Activated CD4-positive, alpha-beta T cell treated with anti-CD3 and anti-CD28 coated beads, Interleukin-2, Interleukin-4, amounts not matched to agents 100 ng/mL and 50 ng/mL, durations not matched to agents 16 hours and 8 hours (primary cell): ENCODE data around the gene SH3TC2.
A peak's percentile ranks its signal among the peaks of the same experiment; 100 is the strongest.
"Not testable (repeated sequence)": the region's sequence is repeated elsewhere in the genome, so short reads cannot be mapped to it uniquely, and the experiment has no call there.

Experiments used
- DNase-seq: peaks from one replicate; pipeline ENCODE4 v3.0.0-alpha.2; 2020; ENCODE audit warnings: low spot score

Gene SH3TC2

DNA sequence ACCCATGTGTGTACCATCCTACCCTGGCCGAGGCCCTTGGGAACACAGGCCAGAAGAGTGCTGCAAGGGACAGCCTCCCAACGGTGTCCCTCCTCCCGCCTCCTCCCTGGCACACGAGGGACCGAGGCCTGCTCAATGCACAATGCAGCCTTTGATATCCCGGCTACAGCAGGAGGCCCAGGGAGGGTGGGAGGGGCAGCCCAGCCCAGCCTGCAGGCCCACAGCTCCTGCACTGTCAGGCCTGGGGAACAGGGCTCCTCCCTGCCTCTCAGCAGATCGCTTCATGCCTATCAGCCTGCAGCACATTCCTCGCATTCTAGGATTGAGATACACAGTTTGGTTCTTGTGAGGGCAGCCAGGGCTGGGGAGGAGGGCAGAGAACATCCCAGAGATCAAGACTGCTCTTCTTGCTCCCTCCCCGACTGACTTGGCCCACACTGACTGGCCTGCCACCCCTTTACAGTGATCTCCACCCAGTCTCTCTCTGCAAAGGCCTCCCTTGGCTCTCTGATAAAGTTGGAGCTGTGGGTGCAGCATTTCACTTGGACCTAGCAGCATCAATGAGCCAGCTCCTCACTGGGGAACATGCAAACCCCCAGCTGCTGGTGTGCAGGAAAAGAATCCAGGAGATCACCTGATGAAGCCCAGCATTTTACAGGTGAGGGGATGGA, at the start of gene SH3TC2:
TSS of gene SH3TC2 (minus strand) at position 46 of the 671 bp plus-strand sequence. CDS start at position 6, 40 bp downstream.
- no peak for DNase-seq

DNA sequence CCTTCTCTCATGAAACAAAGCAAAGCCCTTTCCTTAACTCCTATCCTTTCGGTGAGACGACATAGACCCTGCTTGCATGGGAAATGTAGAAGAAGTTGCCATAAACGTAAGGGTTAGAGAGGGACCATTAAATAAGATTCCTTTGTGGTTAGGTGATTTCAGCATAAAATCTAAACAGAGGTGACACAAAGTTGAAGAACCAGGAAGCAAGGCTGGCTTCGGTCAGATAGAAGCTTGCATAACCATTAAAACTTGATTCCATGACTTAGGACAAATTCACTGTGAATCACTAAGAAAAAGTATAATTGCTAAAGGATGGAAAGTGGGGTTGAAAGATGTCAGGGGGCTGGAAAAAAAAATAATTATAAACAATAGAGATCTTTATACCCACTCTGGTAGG, 47.5 kb upstream of the SH3TC2 start:
- no peak for DNase-seq

DNA sequence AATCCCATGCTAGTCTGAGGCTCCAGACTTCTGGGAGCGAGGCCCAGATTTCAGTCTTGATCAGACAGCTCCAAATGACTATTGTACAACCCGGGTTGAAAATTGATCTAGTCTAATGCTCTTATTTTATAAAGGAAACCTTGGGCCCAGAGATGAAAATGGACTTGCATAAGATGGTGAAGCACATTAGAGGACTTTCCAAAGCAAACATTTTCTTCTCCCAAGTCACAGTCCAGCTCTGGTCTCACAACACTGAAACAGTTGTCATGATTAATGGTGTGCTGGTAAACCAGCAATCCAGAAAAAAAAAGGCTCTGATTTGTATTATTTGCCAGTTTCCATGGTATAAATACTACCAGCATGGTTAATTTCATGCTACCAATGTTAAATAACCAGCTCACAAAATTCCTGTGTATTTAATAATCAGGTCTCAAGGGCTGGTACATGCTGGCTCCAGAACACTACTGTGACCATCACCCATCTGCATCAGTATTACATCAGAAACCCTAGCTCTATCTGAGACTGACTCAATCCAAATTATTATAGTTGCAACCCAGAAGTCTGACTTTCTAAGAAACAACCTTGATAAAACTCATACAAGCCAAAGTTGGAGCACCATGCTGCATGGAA, 45.9 kb upstream of the SH3TC2 start:
- DNase-seq = no peak

GRCh38 chr5:149100331-149100730, 37.5 kb upstream of the SH3TC2 start:
- DNase-seq = no peak

DNA sequence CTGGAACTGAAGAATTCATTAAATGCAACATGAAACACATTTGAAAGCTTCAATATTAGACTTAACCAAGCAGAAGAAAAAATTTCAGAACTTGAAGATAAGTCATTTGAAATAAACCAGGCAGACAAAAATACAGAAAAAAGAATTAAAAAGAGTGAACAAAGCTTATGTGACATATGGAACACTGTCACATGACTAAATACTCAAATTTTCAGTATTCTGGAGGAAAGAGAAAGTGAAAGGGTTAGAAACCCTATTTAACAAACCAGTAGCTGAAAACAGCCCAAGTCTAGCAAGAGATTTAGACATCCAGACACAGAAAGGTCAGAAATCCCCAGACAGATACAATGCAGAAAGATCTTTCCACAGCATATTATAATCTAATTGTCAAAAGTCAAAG, 37.1 kb upstream of the SH3TC2 start:
- DNase-seq = no peak

DNA sequence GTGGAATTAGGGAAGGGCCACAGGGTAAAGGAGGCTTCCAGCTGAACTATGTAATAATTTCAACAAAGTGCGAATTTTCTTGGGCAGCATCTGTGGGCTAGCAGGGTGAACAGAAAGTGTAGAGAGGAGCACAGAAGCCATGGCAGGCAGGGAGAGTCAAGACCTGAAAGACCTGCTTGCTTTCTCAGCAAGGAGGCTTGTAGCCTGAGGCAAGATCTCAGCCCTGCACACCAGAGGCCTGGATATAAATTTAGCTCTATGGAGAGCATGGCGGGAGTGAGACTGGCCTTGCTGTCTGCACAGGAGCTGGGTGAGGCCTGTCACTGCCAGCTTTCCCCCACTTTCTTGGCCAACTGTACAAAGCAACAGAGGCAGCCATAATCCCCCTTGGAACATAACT, 32.1 kb upstream of the SH3TC2 start:
- DNase-seq = no peak

DNA sequence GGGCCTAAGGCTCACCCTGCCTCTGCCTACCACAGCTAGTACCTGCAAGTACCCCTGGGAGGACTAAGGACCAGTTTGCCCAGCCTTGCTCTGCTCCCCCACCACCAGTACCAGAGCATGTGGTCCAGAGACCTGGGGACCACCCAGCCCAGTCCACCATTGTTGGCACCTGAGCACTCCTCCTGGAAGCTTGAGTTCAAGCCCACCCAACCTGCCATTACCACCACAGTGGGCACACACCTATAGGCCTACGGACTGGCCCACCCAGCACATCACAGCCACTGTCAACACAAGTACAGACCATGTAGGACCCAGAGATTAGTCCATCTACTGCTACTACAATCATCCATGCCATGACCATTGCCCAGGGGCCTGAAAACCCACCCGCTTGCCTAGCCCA, 30.8 kb upstream of the SH3TC2 start:
- no peak for DNase-seq

DNA sequence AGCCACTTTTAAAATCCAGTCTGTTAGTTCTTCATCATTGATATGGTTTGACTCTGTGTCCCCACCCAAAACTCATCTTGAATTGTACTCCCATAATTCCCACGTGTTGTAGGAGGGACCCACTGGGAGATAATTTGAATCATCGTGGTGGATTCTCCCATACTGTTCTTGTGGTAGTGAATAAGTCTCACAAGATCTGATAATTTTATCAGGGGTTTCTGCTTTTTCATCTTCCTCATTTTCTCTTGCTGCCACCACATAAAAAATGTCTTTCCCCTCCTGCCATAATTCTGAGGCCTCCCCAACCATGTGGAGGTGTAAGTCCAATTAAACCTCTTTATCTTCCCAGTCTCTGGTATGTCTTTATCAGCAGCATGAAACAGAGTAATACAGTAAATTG, 26.9 kb upstream of the SH3TC2 start:
- no peak for DNase-seq

GRCh38 chr5:149088686-149089085, 25.8 kb upstream of the SH3TC2 start:
- no peak for DNase-seq

DNA sequence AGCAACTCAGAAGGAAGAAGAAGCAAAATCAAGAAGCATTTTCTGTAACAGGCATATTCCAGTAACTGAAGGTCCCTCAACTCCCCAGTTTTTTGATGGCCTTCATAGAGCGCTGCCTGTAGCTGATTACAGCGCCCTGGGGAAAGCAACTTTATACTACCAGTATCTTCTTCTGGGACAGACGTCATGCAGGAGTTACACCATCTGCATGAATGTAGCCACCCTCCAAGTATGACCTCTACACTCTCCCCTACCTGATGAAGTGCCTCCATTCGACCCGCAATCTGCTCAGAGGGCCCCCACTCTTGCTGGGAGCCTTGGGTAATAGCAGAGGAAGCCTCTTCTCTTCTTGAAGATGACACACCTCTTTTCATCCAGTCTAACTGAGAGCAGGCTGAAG, 21.0 kb upstream of the SH3TC2 start:
- no peak for DNase-seq

- DNase-seq = no peak
These were observed 19.4 kb upstream of the SH3TC2 start for GRCh38 chr5:149082271-149082670.

- no peak for DNase-seq
These were observed 17.4 kb upstream of the SH3TC2 start for GRCh38 chr5:149080294-149080693.

- DNase-seq = peak; percentile 7
These were observed 17.0 kb upstream of the SH3TC2 start for GRCh38 chr5:149079883-149080282.

- DNase-seq = not testable (repeated sequence)
These were observed 11.2 kb upstream of the SH3TC2 start for GRCh38 chr5:149074071-149074470.

DNA sequence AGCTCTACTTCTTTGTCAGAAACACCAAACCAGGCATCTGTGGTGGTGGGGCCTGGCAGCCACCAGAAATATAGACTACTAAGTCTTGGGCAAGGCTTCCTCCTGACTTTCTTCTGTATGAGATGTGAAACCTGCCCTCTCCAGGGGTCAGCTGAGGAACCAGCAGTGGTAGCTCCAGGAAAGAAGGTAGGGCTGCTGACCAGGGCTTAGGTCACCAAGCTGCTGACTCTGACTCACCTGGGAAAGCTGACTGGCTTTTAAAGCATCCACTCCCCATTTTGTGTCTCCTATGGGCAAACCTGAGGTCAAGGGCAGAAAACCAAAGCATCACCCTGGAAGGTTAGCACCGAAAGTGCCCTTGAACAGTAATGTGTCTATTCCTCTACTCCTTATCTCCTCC, 10.4 kb upstream of the SH3TC2 start:
- DNase-seq = no peak

DNA sequence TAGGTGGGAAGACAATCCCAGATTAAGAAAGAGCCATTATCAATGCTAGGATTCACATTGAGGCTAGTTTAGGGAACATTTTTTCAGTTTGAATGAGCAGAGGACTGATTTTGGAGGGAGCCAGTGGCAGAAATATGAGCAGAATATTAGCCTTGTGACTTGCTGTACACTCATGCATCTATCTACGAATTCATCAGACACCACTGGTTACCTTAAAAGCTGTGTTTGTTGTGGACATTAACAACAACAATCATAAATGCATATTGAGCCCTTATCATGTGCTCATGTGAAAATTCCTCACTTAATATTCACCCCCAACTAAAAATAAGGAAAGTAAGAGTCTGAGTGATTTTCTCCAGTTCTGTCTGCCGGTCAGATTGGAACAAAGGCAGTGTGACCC, 9.9 kb upstream of the SH3TC2 start:
- DNase-seq = no peak

GRCh38 chr5:149072376-149072775, 9.5 kb upstream of the SH3TC2 start:
- DNase-seq = no peak

- DNase-seq = no peak
These were observed 8.9 kb upstream of the SH3TC2 start for GRCh38 chr5:149071756-149072155.

GRCh38 chr5:149071216-149071615, 8.4 kb upstream of the SH3TC2 start:
- no peak for DNase-seq

- no peak for DNase-seq
These were observed 6.8 kb upstream of the SH3TC2 start for GRCh38 chr5:149069711-149070110.

GRCh38 chr5:149063896-149064478, 1.1 kb upstream of the SH3TC2 start:
- DNase-seq = no peak

DNA sequence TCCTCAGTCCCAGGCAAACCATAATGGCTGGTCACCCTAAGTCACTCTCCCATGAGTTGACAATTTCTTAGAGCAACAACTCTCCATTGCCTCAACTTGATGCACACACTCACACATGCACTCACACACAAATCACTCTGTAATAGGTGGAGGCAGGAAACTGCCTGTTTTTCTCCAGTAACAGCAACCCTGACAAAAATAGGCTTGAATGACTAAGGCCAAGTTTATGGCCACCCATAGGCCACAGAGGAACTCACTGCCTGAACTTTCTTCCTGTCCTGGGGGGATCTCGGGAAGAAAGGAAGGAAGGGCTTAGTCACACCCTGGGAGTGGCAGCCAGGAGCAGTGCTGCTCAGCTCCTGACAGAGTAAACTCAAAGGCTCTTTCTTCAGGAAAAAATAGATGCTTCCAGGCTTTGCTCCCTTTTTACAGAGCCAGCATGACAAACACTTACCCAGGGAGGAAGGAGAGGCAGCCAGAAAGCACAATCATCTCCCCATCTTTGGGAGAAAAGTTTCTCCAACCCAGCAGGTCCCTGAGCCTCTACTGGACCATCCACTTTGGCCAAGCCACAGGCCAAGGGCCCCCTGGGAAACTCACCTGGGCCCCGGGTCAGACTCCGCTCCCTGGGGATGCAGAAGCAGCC, 368 bp downstream of the SH3TC2 start:
- no peak for DNase-seq

DNA sequence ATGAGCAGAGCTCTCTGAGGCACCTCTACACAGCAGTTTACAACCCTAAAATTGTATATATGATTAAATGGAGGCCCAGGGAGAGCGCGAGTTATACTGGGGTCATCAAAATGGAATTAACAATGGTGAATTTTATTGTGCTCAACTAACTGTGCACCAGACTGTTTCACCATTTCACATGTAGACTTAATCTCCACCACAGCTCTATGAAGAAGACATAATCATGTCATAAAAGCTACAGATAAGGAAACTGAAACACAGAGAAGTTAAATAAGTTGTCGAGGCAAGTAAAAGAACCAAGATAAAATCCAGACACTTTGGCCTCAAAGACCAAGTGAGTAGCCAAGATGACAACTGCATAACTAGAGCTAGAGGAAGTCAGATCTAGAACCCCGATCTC, 1.5 kb downstream of the SH3TC2 start:
- DNase-seq = no peak
